NT2/D1 (cell line): ENCODE measurements around the gene MEN1.

ENCODE experiments used
- SUZ12 ChIP-seq: IDR thresholded peaks from 2 replicates; pipeline ENCODE4 v1.6.1; 2011; ENCODE audit not compliant: insufficient read length, insufficient read depth; ENCODE audit errors: extremely low read depth
- YY1 ChIP-seq: IDR thresholded peaks from 2 replicates; pipeline ENCODE4 v1.6.1; 2011; ENCODE audit not compliant: insufficient read length, insufficient read depth

GRCh38 chr11:64836448-64837072 is 26.2 kb upstream of the MEN1 start:
- no peak for TF ChIP-seq SUZ12
- TF ChIP-seq YY1: no peak
